Measurements from ENCODE around the gene GLT8D2.

- TF ChIP-seq TAF1 (IDR thresholded peaks at IDR 0.05; ENCODE audit: borderline replicate concordance, low read depth, low read length) (no peak), RAD21 (IDR thresholded peaks at IDR 0.05; ENCODE audit: low read length) (no peak), POLR2AphosphoS5 (IDR thresholded peaks at IDR 0.05; ENCODE audit: low read depth, low read length) (no peak), CTCF (IDR thresholded peaks at IDR 0.05) (no peak), MEF2A (IDR thresholded peaks at IDR 0.05; ENCODE audit: borderline replicate concordance, low read depth) (no peak), EP300 (IDR thresholded peaks at IDR 0.05; ENCODE audit: borderline replicate concordance in 1 of 2, low read depth in 1 of 2, low read length in 1 of 2) (no peak), ZBTB33 (IDR thresholded peaks at IDR 0.05; ENCODE audit: borderline replicate concordance, low read depth) (no peak), GABPA (IDR thresholded peaks at IDR 0.05; ENCODE audit: low read depth) (no peak), SMC3 (IDR thresholded peaks at IDR 0.05; ENCODE audit: low read depth, low read length) (no peak), MAX (IDR thresholded peaks at IDR 0.05; ENCODE audit: low read depth) (no peak), EZH2phosphoT487 (IDR thresholded peaks at IDR 0.05; ENCODE audit: borderline replicate concordance, low read depth) (no peak)
Measured at GRCh38 chr12:104025771-104026170, 24.2 kb downstream of the GLT8D2 start.
